Measurements from ENCODE around the gene TOP1.
"Not testable (repeated sequence)": the region's sequence is repeated elsewhere in the genome, so short reads cannot be mapped to it uniquely, and the experiment has no call there.

TOP1 gene

DNA sequence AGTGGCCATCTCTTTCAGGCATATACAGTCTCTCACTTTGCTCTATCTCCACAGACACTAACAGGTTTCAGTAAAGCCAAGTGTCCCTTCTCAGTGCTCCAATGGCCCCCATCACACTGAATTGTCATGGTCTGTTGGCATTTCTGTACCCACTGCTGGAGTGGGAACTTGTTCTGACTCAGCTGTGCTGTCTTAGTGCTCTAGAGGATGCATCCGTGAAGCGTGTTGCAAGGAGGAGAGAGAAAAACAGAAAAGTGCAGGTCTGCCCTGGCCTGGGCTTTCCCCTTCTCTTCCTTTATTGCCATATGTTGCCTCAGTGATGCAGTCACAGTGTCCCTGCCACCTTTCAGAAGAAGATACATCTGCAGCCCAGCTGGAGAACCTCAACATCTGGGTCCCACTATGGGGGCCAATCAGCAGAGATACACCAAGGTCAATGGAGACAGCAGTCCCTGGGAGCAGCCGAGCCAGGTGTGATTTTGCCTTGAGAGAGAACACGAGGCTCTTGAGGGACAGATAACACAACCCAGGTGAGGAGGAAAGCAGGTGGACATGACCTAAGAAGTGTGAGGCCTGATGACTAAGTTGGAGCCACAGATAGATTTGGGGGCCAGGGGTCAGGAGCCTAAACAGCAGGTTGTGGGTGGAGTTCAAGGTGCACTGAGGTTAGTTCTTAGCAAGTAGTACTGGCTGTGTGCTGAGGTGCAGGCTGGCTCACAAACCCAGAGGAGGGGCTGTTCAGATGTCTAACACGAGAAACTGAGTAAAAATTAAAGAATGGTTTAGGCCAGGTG is 103.2 kb downstream of the TOP1 start:
- DNase-seq (ENCODE audit: low spot score) = peak; percentile 29

DNA sequence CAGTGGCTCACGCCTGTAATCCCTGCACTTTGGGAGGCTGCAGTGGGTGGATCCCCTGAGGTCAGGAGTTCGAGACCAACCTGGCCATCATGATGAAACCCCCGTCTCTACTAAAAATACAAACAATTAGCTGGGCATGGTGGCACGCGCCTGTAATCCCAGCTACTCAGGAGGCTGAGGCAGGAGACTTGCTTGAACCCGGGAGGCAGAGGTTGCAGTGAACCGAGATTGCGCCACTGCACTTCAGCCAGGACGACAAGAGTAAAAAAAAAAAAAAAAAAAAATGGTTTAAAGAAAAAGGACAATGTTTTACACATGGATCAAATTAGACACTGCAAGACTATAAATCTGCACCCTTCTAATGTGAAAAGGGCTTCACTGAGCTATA is 103.8 kb downstream of the TOP1 start:
- DNase-seq (ENCODE audit: low spot score) = not testable (repeated sequence)

GRCh38 chr20:41133709-41134361 is 105.2 kb downstream of the TOP1 start:
- no peak for DNase-seq (ENCODE audit: low spot score)

GRCh38 chr20:41134362-41135186 is 106.0 kb downstream of the TOP1 start:
- DNase-seq (ENCODE audit: low spot score) = peak; percentile 39

GRCh38 chr20:41135187-41135887 is 106.7 kb downstream of the TOP1 start:
- peak; percentile 56 for DNase-seq (ENCODE audit: low spot score)

DNA sequence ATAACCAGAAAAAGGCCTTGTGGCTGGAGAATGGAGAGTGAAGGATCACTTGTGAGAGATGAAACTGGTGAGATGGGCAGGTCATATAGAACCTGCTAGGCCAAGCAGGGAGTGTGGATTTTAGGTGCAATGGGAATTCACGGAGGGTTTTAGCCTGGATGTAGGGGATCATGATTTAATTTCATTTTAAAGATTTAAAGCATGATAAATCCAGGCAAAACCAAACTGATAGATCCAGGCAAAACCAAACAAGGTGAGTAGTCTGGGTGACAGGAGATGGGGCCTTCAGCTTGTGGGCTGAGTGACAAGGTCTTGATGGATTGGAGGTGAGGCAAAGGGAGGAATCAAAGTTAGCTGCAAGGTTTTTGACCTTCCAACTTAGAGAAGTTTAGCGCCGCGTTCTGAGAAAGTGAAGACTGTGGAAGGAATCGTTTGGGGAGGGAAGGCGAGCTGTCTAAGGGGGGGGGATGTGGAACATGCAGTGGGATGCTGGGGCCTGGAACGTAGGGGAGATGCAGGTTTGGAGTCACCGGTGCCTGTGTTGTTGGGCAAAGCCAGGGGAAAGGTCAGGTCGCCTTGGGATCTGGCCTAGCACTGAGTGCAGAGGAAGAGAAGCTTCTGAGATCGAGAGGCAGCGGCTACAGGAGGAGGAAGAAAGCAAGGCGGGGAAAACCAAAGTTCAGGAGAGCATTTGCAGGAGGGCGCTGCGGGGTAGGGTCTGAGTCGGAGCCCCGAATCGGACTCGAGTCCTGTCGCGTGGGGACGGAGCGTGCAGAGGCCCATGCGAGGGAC is 107.5 kb downstream of the TOP1 start:
- DNase-seq (ENCODE audit: low spot score) = no peak

GRCh38 chr20:41136680-41137613 is 108.3 kb downstream of the TOP1 start, which contains the start of gene PLCG1:
Gene PLCG1, plus strand, starts transcription at chr20:41137543. Its CDS starts 99 bp downstream, at chr20:41137642.
- DNase-seq (ENCODE audit: low spot score) = peak; percentile 86

- peak; percentile 68 for DNase-seq (ENCODE audit: low spot score)
Observed at GRCh38 chr20:41137614-41138474, 109.2 kb downstream of the TOP1 start.

GRCh38 chr20:41138475-41139226 is 110.0 kb downstream of the TOP1 start:
- DNase-seq (ENCODE audit: low spot score) = peak; percentile 26

- no peak for DNase-seq (ENCODE audit: low spot score)
Observed at GRCh38 chr20:41139227-41140093, 110.8 kb downstream of the TOP1 start.

- no peak for DNase-seq (ENCODE audit: low spot score)
Observed at GRCh38 chr20:41140226-41141133, 111.9 kb downstream of the TOP1 start.

GRCh38 chr20:41141153-41141815 is 112.7 kb downstream of the TOP1 start:
- no peak for DNase-seq (ENCODE audit: low spot score)

DNA sequence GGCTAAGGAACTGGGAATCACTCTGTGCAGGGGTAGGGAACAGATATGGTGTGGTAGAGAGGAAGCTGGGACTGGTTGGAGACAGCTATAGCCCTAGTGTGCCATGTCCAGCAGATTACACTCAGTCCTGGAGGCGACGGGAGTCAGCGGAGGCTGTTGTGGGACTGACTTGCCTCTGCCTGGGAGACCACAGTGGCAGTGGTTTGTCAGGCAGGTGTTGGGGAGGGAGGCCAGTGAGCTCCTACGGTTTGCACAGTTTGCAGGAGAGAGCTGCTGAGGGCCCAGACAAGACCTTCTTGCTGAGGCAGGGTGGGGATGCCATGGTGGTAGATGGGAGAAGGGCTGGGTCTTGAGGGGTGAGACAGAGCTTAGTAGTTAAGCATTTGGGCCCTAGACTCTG is 113.6 kb downstream of the TOP1 start:
- no peak for DNase-seq (ENCODE audit: low spot score)

DNA sequence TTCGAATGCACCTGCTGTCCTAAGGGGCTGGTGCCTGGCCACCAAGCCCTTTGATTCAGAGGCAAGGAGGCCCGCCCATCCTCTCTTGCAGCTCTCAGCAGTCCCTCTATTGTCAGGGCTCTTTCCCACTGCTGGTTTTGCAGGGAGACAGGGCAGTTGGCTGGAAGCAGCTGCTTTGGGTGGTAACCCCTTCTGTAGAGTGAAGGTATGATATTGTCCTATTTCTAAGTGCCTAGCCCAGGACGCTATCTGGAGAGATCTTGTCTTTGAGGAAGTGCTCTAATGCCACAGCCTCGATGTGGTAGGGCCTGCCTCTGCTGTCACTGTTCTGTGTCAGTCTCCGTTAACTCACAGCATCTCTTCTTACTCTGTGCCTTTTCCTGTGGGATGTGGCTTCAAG is 114.3 kb downstream of the TOP1 start:
- no peak for DNase-seq (ENCODE audit: low spot score)

DNA sequence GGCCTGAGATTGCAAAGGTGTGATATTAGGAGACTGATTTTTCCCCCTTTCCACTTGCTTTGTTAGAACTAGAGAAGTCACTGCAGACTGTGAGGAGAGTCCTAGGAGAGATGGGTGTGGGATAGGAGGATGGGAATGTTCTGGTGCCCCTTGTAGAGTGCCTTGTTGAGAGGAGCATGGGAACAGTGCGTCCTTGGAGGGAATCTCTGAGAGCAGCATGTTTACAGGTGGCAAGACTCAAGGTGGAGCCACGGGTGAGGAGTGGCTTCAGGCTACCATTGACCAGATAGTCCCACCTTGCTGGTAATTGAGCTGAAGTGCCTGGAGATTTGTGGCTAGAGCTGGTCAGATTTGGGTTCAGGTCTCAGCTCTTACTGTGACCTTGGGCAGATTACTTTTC is 114.7 kb downstream of the TOP1 start:
- DNase-seq (ENCODE audit: low spot score) = no peak

- no peak for DNase-seq (ENCODE audit: low spot score)
Observed at GRCh38 chr20:41145317-41145716, 116.7 kb downstream of the TOP1 start.
